Effector memory CD8-positive, alpha-beta T cell (primary cell): ENCODE measurements around the gene CD84.

ENCODE experiments used
- ATAC-seq: fragments of 150-1000 bp; cut with Tn5 transposase; replicated peaks from 2 replicates; pipeline ENCODE4 v1.10.0; 2021; ENCODE audit warnings: mild to moderate bottlenecking, moderate library complexity
- DNase-seq, 3 experiments: peaks; one replicate each; pipeline ENCODE4 v3.0.0; 2021
- H3K27ac Mint-ChIP-seq, 2 donors: one replicate each; pipeline ENCODE4 v1.8.0; 2022; ENCODE audit warnings: mild to moderate bottlenecking in 2 of 2, mixed read lengths in 2 of 2, moderate library complexity in 2 of 2
- H3K27me3 Mint-ChIP-seq, 2 donors: one replicate each; pipeline ENCODE4 v1.8.0; 2022; ENCODE audit warnings: mixed read lengths in 2 of 2
- H3K36me3 Mint-ChIP-seq: one replicate; pipeline ENCODE4 v1.8.0; 2022; ENCODE audit warnings: mild to moderate bottlenecking, moderate library complexity, mixed read lengths; ENCODE audit not compliant: insufficient read depth
- H3K4me1 Mint-ChIP-seq, 2 donors: one replicate each; pipeline ENCODE4 v1.8.0; 2022; ENCODE audit warnings: low read depth in 2 of 2, mixed read lengths in 2 of 2
- H3K4me3 Mint-ChIP-seq, 2 donors: one replicate each; pipeline ENCODE4 v1.8.0; 2022; ENCODE audit warnings: mild to moderate bottlenecking in 2 of 2, mixed read lengths in 2 of 2, moderate library complexity in 2 of 2
- H3K9me3 Mint-ChIP-seq, 2 donors: one replicate each; pipeline ENCODE4 v1.8.0; 2022; ENCODE audit warnings: mixed read lengths in 2 of 2

The CD84 gene

GRCh38 chr1:160494620-160495019 lies 84.7 kb downstream of the CD84 start:
- no peak overlapping the region for H3K4me3 Mint-ChIP-seq
- no peak for DNase-seq
- no peaks in the 10 kb centered on the region for H3K9me3 Mint-ChIP-seq
- no peak overlapping the region for H3K27ac Mint-ChIP-seq
- H3K4me1 Mint-ChIP-seq = peaks cover 25 to 51% of the 10 kb centered on the region in 2 donors
- no peak for ATAC-seq
- H3K36me3 Mint-ChIP-seq = peaks cover 31% of the 10 kb centered on the region
- H3K27me3 Mint-ChIP-seq = no peaks in the 10 kb centered on the region

DNA sequence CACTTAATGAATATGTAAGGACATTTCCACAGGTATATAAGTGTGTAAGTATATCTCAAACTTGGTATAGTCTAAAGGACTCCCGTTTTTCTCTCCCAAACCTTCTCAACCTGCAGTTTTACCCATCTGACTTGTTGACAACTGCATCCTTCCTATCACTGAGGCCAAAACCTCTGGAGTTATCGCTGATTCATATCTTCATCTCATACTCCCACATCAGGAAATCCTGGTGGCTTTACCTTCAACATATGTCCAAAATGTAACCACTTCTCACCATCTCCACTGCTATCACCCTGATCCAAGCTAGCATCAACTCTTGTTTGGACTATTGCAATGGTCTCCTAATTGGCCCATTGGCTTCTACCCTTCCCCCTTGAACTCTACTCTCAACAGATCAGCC lies 86.7 kb downstream of the CD84 start:
- ATAC-seq (no peak), DNase-seq (no peak)
- peaks cover 43% of the 10 kb centered on the region for H3K36me3 Mint-ChIP-seq
- H3K9me3 Mint-ChIP-seq = no peaks in the 10 kb centered on the region
- no peaks in the 10 kb centered on the region for H3K27me3 Mint-ChIP-seq
- H3K4me3 Mint-ChIP-seq = no peak overlapping the region
- H3K27ac Mint-ChIP-seq = no peak overlapping the region
- H3K4me1 Mint-ChIP-seq = peaks cover 22 to 47% of the 10 kb centered on the region in 2 donors

DNA sequence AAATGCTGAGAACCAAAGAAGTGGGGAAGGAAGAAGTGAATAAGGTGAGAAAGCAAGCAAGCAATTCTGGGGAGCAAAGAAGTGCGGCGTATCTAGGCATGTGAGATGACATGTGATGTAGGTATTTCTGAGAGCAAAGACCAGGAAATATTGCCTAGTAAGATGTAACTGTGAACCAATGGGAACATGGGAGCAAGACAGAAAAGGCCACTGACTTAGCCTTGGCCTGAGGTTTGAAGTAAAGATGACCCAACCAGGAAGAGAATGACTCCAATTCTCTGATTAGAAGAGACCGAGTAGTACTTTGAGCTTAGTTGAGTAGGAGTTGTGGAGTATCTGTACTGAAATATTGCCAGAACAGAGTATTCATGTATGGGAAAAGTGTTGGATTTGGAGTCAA lies 87.3 kb downstream of the CD84 start:
- Mint-ChIP-seq H3K9me3 (no peaks in the 10 kb centered on the region), H3K36me3 (peaks cover 45% of the 10 kb centered on the region), H3K4me3 (no peak overlapping the region), H3K4me1 (peaks cover 20 to 42% of the 10 kb centered on the region in 2 donors), H3K27ac (no peak overlapping the region), H3K27me3 (no peaks in the 10 kb centered on the region)
- ATAC-seq = no peak
- no peak for DNase-seq
